ENCODE data around the gene C5AR1. TPM values are rescaled to one million over a fixed set of nuclear protein-coding genes. Genes with fewer than 3 reads are reported as not detected.

Gene C5AR1
- total and polyA plus RNA-seq, 9 of the 15 experiments (the other 6 are each of a cell fraction or from before 2014, with no cell fraction given), result 0.06 to 1.6 (median 0.28) TPM; not detected in 3

DNA sequence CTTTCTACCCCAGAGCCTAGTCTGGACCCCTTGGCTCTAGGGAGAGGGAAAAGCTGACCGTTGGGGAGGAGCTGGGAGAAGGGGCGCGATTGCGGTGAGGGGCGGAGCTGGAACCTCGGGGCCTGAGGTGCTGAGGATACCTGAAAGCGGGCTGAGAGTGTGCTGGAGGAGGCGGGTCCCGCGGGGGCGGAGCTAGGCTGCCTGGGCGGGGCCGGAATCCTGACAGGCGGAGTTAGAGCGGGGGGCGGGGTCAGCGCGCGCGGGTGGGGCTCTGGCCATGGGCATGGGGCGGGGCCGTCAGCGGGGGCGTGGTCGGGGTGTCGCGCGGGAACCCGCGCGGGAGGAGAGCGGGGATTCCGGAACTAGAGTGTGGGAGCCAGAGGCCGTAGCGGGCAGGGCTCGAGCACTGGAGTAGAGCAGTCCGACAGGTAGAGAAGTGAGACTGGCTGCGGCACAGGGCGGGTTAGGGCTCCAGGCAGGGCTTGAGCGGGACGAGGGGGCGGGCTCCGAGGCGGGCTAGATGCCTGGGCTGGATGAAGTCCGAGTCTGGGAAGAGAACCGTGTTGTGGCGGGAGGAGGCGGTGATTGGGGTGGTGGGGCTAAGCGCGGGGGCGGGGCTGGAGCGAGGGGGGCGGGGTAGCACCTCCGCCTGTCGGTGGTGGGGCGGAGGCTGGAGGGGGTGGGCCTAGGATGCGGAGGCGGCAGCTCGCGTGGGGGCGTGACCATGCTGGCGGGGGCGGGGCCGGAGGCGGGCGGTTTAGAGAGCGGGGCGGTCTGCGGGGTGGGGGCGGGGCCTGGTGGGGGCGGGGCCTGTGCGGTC, 35.4 kb upstream of the C5AR1 start, which contains the start of gene INAFM1 (continued):
- TF ChIP-seq MLLT1 (IDR thresholded peaks at IDR 0.05) (peak in 1 of 2 experiments; percentile 28; a peak in 1 of 4 replicates), KDM1A (IDR thresholded peaks at IDR 0.05) (no peak), ARID2 (IDR thresholded peaks at IDR 0.05) (no peak), IRF2 (CRISPR knock-in tag; IDR thresholded peaks at IDR 0.05) (no peak), ZNF431 (CRISPR knock-in tag; IDR thresholded peaks at IDR 0.05) (no peak), MEIS2 (IDR thresholded peaks at IDR 0.05; ENCODE audit: partially characterized antibody) (no peak), ZNF165 (CRISPR knock-in tag; IDR thresholded peaks at IDR 0.05; ENCODE audit: borderline replicate concordance) (no peak), SMARCA5 (IDR thresholded peaks at IDR 0.05) (peak; percentile 77; the same call in 1 of the 2 replicates), ZNF507 (tag; conservative IDR thresholded peaks at IDR 0.05) (no peak), ZNF217 (CRISPR knock-in tag; IDR thresholded peaks at IDR 0.05) (no peak), MAX (CRISPR knock-in tag; IDR thresholded peaks at IDR 0.05) (no peak), HDAC3 (IDR thresholded peaks at IDR 0.05; ENCODE audit: borderline replicate concordance, partially characterized antibody) (no peak), BHLHE40 (IDR thresholded peaks at IDR 0.05; ENCODE audit: low read length) (no peak), RBM22 (IDR thresholded peaks at IDR 0.05; ENCODE audit: low read depth, low read length, poor library complexity, severe bottlenecking) (no peak), SIN3B (IDR thresholded peaks at IDR 0.05; ENCODE audit: low read depth) (no peak), BACH1 (tag; IDR thresholded peaks at IDR 0.05) (no peak)
- TF ChIP-seq, protein P1, sequence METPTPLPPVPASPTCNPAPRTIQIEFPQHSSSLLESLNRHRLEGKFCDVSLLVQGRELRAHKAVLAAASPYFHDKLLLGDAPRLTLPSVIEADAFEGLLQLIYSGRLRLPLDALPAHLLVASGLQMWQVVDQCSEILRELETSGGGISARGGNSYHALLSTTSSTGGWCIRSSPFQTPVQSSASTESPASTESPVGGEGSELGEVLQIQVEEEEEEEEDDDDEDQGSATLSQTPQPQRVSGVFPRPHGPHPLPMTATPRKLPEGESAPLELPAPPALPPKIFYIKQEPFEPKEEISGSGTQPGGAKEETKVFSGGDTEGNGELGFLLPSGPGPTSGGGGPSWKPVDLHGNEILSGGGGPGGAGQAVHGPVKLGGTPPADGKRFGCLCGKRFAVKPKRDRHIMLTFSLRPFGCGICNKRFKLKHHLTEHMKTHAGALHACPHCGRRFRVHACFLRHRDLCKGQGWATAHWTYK (CRISPR knock-in tag; IDR thresholded peaks at IDR 0.05), result peak; percentile 19; the same call in 1 of the 2 replicates
- TF ChIP-seq, protein P2, sequence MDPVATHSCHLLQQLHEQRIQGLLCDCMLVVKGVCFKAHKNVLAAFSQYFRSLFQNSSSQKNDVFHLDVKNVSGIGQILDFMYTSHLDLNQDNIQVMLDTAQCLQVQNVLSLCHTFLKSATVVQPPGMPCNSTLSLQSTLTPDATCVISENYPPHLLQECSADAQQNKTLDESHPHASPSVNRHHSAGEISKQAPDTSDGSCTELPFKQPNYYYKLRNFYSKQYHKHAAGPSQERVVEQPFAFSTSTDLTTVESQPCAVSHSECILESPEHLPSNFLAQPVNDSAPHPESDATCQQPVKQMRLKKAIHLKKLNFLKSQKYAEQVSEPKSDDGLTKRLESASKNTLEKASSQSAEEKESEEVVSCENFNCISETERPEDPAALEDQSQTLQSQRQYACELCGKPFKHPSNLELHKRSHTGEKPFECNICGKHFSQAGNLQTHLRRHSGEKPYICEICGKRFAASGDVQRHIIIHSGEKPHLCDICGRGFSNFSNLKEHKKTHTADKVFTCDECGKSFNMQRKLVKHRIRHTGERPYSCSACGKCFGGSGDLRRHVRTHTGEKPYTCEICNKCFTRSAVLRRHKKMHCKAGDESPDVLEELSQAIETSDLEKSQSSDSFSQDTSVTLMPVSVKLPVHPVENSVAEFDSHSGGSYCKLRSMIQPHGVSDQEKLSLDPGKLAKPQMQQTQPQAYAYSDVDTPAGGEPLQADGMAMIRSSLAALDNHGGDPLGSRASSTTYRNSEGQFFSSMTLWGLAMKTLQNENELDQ (CRISPR knock-in tag; IDR thresholded peaks at IDR 0.05; ENCODE audit: borderline replicate concordance), result no peak
- TF ChIP-seq, protein P3, sequence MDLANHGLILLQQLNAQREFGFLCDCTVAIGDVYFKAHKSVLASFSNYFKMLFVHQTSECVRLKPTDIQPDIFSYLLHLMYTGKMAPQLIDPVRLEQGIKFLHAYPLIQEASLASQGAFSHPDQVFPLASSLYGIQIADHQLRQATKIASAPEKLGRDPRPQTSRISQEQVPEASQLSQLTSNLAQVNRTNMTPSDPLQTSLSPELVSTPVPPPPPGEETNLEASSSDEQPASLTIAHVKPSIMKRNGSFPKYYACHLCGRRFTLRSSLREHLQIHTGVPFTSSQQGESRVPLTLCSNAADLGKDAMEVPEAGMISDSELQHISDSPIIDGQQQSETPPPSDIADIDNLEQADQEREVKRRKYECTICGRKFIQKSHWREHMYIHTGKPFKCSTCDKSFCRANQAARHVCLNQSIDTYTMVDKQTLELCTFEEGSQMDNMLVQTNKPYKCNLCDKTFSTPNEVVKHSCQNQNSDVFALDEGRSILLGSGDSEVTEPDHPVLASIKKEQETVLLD (IDR thresholded peaks at IDR 0.05), result no peak
- TF ChIP-seq, protein P4, sequence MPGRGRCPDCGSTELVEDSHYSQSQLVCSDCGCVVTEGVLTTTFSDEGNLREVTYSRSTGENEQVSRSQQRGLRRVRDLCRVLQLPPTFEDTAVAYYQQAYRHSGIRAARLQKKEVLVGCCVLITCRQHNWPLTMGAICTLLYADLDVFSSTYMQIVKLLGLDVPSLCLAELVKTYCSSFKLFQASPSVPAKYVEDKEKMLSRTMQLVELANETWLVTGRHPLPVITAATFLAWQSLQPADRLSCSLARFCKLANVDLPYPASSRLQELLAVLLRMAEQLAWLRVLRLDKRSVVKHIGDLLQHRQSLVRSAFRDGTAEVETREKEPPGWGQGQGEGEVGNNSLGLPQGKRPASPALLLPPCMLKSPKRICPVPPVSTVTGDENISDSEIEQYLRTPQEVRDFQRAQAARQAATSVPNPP (IDR thresholded peaks at IDR 0.05; ENCODE audit: borderline replicate concordance, insufficient read depth, insufficient read length), result no peak

Data from K562 (cell line).